Left lung (tissue), 10 donors: ENCODE measurements around the gene CACNA1C. TPM values are rescaled to one million over a fixed set of nuclear protein-coding genes. Genes with fewer than 3 reads are reported as not detected.
"Not testable (repeated sequence)": the region's sequence is repeated elsewhere in the genome, so short reads cannot be mapped to it uniquely, and the experiment has no call there.

Experiments used
- ATAC-seq: fragments of 200-7000 bp; cut with Tn5 transposase; one replicate; pipeline ENCODE4 v1.9.1; 2020; ENCODE audit warnings: moderate library complexity
- DNase-seq, 4 donors: peaks; one replicate each; pipeline ENCODE4 v3.0.0-alpha.2; 2013 to 2020
- H3K27ac ChIP-seq, 2 donors: fragments of 200-600 bp; sonication (generic) in 1 of 2; one replicate each; pipeline versions ENCODE4 v1.5.0 to v1.8.0; 2020 to 2021
- H3K27me3 ChIP-seq, 2 donors: fragments of 200-600 bp; sonication (generic) in 1 of 2; one replicate each; pipeline versions ENCODE4 v1.5.0 to v1.8.0; 2020 to 2021
- H3K36me3 ChIP-seq, 2 donors: fragments of 200-600 bp; sonication (generic) in 1 of 2; one replicate each; pipeline versions ENCODE4 v1.5.0 to v1.8.0; 2020 to 2021
- H3K4me1 ChIP-seq, 2 donors: fragments of 200-600 bp; one replicate each; pipeline ENCODE4 v1.8.0; 2021
- H3K4me3 ChIP-seq, 2 donors: fragments of 200-600 bp; sonication (generic) in 1 of 2; one replicate each; pipeline versions ENCODE4 v1.5.0 to v1.8.0; 2020 to 2021; ENCODE audit warnings: mild to moderate bottlenecking in 1 of 2
- H3K9me3 ChIP-seq, 2 donors: fragments of 200-600 bp; sonication (generic) in 1 of 2; one replicate each; pipeline versions ENCODE4 v1.5.0 to v1.8.0; 2020 to 2021
- CTCF ChIP-seq, 2 donors: fragments of 200-600 bp; sonication (generic) in 1 of 2; IDR thresholded peaks; one replicate each; pipeline versions ENCODE4 v1.5.0 to v1.8.0; 2021; ENCODE audit warnings: antibody characterized with exemption in 2 of 2
- intact Hi-C, 2 donors: fragments of 100-400 bp; cut with DNase I; formaldehyde crosslinking; loops; one replicate each; pipeline versions ENCODE4 v1.11.2 to v1.14.2; 2022
- polyA plus RNA-seq, 6 donors: library from polyadenylated mRNA; unstranded; fragments of 120-200 nt; gene quantifications; one replicate each; pipeline ENCODE4 v1.2.1, GENCODE V29; 2013; ENCODE audit not compliant: insufficient read length in 6 of 6
- total RNA-seq, 2 donors: library from RNA; stranded (reverse); fragmentation: NEBNext Ultra II Directional; extraction: Animal tissue kit (Norgen Biotek cat#: 25700); gene quantifications; one replicate each; pipeline ENCODE4 v1.2.1, GENCODE V29; 2021
- donor health status: DM: no; HTN: yes; CAD: no.
- donor health status: DM: no; HTN: no; CAD: no.

The CACNA1C gene
- total and polyA plus RNA-seq, 8 donors: 11.9 to 21.9 (median 14.2) TPM

GRCh38 chr12:2739069-2739468 lies 686.3 kb downstream of the CACNA1C start:
- no peak overlapping the region for H3K27ac ChIP-seq
- ATAC-seq: no peak
- DNase-seq: no peak
- peaks cover 0 to 11% of the 10 kb centered on the region in 2 donors for H3K27me3 ChIP-seq
- no peak overlapping the region for H3K4me3 ChIP-seq
- intact Hi-C loops: no loop called here
- no peaks in the 10 kb centered on the region for H3K9me3 ChIP-seq
- H3K4me1 ChIP-seq: no peaks in the 10 kb centered on the region
- H3K36me3 ChIP-seq: no peaks in the 10 kb centered on the region
- TF ChIP-seq CTCF (IDR thresholded peaks at IDR 0.05): no peak

- Histone ChIP-seq H3K27me3 (peaks cover 0 to 11% of the 10 kb centered on the region in 2 donors), H3K36me3 (no peaks in the 10 kb centered on the region), H3K4me1 (no peaks in the 10 kb centered on the region), H3K4me3 (no peak overlapping the region), H3K9me3 (no peaks in the 10 kb centered on the region), H3K27ac (no peak overlapping the region)
- intact Hi-C loops: no loop called here
- peak in 1 of 2 donors; percentile 31 for TF ChIP-seq CTCF (IDR thresholded peaks at IDR 0.05)
- peak; percentile 65 for ATAC-seq
- peak in 2 of 4 donors; percentile 10 to 27 for DNase-seq
These were observed 687.2 kb downstream of the CACNA1C start for GRCh38 chr12:2739832-2740641.

GRCh38 chr12:2742037-2742436 lies 689.2 kb downstream of the CACNA1C start:
- H3K4me1 ChIP-seq, H3K27ac ChIP-seq, H3K4me3 ChIP-seq, H3K36me3 ChIP-seq, H3K27me3 ChIP-seq, ATAC-seq, intact Hi-C loops, H3K9me3 ChIP-seq, DNase-seq: not testable (repeated sequence)

GRCh38 chr12:2743478-2743877 lies 690.7 kb downstream of the CACNA1C start:
- H3K27me3 ChIP-seq: no peaks in the 10 kb centered on the region
- H3K27ac ChIP-seq: no peak overlapping the region
- no peaks in the 10 kb centered on the region for H3K9me3 ChIP-seq
- no peaks in the 10 kb centered on the region for H3K36me3 ChIP-seq
- DNase-seq (no peak), ATAC-seq (no peak)
- intact Hi-C loops: no loop called here
- H3K4me1 ChIP-seq: no peaks in the 10 kb centered on the region
- H3K4me3 ChIP-seq: no peak overlapping the region
- TF ChIP-seq CTCF (IDR thresholded peaks at IDR 0.05): no peak

GRCh38 chr12:2745655-2746054 lies 692.9 kb downstream of the CACNA1C start:
- no peak overlapping the region for H3K27ac ChIP-seq
- intact Hi-C loops: no loop called here
- no peaks in the 10 kb centered on the region for H3K9me3 ChIP-seq
- H3K4me3 ChIP-seq: no peak overlapping the region
- no peaks in the 10 kb centered on the region for H3K27me3 ChIP-seq
- DNase-seq (no peak), ATAC-seq (no peak)
- TF ChIP-seq CTCF (IDR thresholded peaks at IDR 0.05): no peak
- H3K4me1 ChIP-seq: no peaks in the 10 kb centered on the region
- H3K36me3 ChIP-seq: no peaks in the 10 kb centered on the region

Other genes with a start within 250 kb of the CACNA1C start
- gene LRTM2, start 232.4 kb upstream of the CACNA1C start, total RNA-seq: not detected
- gene LRTM2, start 232.4 kb upstream of the CACNA1C start, polyA plus RNA-seq: not detected
- gene CACNA2D4, start 134.3 kb upstream of the CACNA1C start, total RNA-seq: 1 to 10 TPM; 2.6 to 6.5 TPM
- gene CACNA2D4, start 134.3 kb upstream of the CACNA1C start, polyA plus RNA-seq: 1 to 10 TPM; 1.5 to 2.8 (median 1.8) TPM
- gene DCP1B, start 48.5 kb upstream of the CACNA1C start, total RNA-seq: 10 to 100 TPM in 1 of 2 donors, 1 to 10 TPM in 1; 9.8 to 11.2 TPM
- 10 to 100 TPM; 25.2 to 33.4 (median 29.8) TPM for gene DCP1B, start 48.5 kb upstream of the CACNA1C start, polyA plus RNA-seq